MM.1S (cell line): Measurements from ENCODE around the gene GALNTL6.

Source experiments
- CTCF ChIP-seq: fragments of 300-600 bp; sonication (generic); IDR thresholded peaks from 2 replicates; pipeline ENCODE4 v1.5.1; 2016; ENCODE audit warnings: antibody characterized with exemption, low read length, mixed read lengths
- EZH2phosphoT487 ChIP-seq: fragments of 300-600 bp; sonication (generic); IDR thresholded peaks from 2 replicates; pipeline ENCODE4 v1.6.1; 2018; ENCODE audit warnings: antibody characterized with exemption, low read length

GRCh38 chr4:172243551-172243950 lies 430.3 kb downstream of the GALNTL6 start:
- TF ChIP-seq CTCF (no peak), EZH2phosphoT487 (no peak)
